SU-DHL-6 (cell line): ENCODE results near the gene GOLGA6C.
"Not testable (repeated sequence)": the region's sequence is repeated elsewhere in the genome, so short reads cannot be mapped to it uniquely, and the experiment has no call there.

Experiments used
- EZH2phosphoT487 ChIP-seq: fragments of 200-600 bp; sonication (generic), shearing (Covaris generic); conservative IDR thresholded peaks from 2 replicates; pipeline ENCODE4 v1.6.1; 2018; ENCODE audit warnings: mild to moderate bottlenecking, antibody characterized with exemption, low read length, moderate library complexity, mixed read lengths
- TF ChIP-seq, protein P1 (sequence below): fragments of 200-600 bp; sonication (generic); IDR thresholded peaks from one replicate; pipeline ENCODE4 v1.5.1; 2017; ENCODE audit warnings: antibody characterized with exemption, mild to moderate bottlenecking, low read length, moderate library complexity; ENCODE audit not compliant: insufficient read depth, poor library complexity, severe bottlenecking

DNA sequence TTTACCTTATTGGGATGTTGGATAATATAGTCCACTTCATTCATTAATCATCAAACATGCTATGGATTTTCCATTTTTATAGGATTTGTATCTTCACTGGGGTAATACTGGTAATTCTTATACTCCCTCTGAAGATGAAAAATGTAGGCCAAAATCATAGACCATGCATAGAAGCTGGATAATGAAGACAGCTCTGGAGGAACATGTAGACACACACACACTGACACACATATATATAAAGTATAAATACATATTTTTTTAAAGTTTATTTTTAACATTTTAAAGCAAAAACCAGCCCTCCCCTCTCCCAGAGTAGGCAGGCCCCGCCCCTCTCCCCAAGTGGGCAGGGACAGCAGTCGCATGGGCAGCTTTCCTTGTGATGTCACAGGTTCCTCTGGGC is at the start of gene GOLGA6C:
- TF ChIP-seq, protein P1, sequence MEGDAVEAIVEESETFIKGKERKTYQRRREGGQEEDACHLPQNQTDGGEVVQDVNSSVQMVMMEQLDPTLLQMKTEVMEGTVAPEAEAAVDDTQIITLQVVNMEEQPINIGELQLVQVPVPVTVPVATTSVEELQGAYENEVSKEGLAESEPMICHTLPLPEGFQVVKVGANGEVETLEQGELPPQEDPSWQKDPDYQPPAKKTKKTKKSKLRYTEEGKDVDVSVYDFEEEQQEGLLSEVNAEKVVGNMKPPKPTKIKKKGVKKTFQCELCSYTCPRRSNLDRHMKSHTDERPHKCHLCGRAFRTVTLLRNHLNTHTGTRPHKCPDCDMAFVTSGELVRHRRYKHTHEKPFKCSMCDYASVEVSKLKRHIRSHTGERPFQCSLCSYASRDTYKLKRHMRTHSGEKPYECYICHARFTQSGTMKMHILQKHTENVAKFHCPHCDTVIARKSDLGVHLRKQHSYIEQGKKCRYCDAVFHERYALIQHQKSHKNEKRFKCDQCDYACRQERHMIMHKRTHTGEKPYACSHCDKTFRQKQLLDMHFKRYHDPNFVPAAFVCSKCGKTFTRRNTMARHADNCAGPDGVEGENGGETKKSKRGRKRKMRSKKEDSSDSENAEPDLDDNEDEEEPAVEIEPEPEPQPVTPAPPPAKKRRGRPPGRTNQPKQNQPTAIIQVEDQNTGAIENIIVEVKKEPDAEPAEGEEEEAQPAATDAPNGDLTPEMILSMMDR = not testable (repeated sequence)
- TF ChIP-seq EZH2phosphoT487 = not testable (repeated sequence)
